HG03097 (cell line): ENCODE data around the gene GTF2IRD2.
"Not testable (repeated sequence)": the region's sequence is repeated elsewhere in the genome, so short reads cannot be mapped to it uniquely, and the experiment has no call there.

Experiments
- ATAC-seq: cut with Tn5 transposase; IDR thresholded peaks from one replicate; pipeline ENCODE4 v1.9.1; 2021; ENCODE audit not compliant: unreplicated experiment, low FRiP score

The GTF2IRD2 gene

GRCh38 chr7:74788369-74789150 lies 62.8 kb downstream of the GTF2IRD2 start:
- peak; percentile 89 for ATAC-seq

- not testable (repeated sequence) for ATAC-seq
These were observed 67.8 kb downstream of the GTF2IRD2 start for GRCh38 chr7:74783595-74783994.

DNA sequence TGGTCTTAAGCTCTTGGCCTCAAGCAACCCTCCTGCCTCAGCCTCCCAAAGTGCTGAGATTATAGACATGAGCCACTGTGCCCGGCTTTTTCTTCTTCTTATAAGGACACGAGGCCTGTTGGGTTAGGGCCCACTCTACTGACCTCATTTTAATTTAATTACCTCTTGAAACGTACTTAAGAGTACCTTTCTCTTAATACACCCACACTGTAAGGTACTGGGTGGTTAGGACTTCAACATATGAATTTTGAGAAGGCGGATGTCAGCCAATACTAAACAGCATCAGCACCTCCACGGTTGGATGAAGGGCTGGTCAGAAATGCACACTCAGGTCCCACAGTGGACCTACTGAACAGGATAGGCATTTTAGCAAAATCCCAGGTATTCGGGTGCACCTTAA lies 69.7 kb downstream of the GTF2IRD2 start:
- ATAC-seq, result not testable (repeated sequence)

DNA sequence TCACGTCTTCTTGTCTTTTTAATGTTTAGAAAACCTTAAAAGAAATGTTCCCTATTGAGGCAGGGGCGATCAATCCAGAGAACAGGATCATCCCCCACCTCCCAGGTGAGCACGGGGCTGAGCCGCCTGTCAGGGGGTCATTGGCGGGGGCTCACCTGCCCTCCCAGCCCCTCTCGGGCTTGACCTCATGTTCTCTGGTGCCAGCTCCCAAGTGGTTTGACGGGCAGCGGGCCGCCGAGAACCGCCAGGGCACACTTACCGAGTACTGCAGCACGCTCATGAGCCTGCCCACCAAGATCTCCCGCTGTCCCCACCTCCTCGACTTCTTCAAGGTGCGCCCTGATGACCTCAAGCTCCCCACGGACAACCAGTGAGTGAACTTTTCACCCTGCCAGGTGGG lies 72.4 kb downstream of the GTF2IRD2 start:
- ATAC-seq, result not testable (repeated sequence)

DNA sequence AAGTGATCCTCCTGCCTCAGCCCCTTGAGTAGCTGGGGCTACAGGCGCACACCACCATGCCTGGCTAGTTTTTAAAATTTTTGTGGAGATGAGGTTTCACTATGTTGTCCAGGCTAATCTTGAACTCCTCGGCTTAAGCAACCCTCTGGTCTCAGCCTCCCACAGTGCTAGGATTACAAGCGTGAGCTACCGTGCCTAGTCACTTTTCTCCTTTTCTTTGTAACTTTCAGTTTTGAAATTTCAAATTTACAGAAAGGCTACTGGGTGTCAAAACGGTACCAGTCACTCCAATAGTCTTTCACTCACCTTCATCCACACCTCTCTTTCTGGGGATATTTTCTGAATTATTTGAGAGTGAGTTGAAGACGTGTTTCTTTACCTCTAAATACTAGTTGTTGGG lies 76.3 kb downstream of the GTF2IRD2 start:
- ATAC-seq, result not testable (repeated sequence)

- peak; percentile 75 for ATAC-seq
These were observed 77.3 kb downstream of the GTF2IRD2 start, which contains the start of gene NCF1 for GRCh38 chr7:74773760-74774750. Gene NCF1, plus strand, starts transcription at chr7:74774011. Its CDS starts 21 bp downstream, at chr7:74774032.

- not testable (repeated sequence) for ATAC-seq
These were observed 79.3 kb downstream of the GTF2IRD2 start for GRCh38 chr7:74772093-74772492.

DNA sequence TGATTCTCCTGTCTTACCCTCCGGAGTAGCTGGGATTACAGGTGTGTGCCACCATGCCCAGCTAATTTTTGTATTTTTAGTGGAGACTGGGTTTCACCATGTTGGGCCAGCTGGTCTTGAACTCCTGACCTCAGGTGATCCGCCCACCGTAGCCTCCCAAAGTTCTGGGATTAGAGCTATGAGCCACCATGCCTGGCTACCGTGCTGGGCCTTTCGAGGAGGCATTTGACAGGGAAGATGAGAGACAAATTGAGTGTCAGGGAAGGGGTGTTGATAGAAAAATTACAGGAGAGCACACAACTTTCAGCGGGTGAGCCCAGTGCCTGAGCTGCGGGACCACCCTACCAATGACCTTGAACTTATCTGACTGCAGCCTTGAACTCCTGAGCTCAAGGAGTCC lies 81.3 kb downstream of the GTF2IRD2 start:
- ATAC-seq, result not testable (repeated sequence)

DNA sequence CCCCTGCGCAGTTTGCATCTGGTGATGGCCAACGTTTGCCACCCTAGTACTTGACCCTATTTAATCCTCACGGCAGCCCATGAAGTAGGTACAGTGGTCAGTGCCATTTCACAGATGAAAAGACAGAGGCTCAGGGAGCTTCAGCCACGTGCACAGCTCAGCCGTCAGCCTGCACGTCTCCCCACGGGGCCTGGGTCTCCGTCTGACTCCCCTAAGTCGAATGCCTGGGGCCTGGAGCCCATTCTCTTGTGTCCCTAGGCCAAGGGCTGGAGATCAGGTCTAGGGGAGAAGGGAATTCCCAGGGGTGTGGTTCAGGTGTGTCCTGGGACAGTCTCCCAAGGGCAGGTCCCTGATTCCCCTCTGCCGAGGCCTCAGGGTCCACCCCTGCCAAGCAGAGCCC lies 84.4 kb downstream of the GTF2IRD2 start:
- not testable (repeated sequence) for ATAC-seq

GRCh38 chr7:74766509-74766908 lies 84.9 kb downstream of the GTF2IRD2 start:
- not testable (repeated sequence) for ATAC-seq

DNA sequence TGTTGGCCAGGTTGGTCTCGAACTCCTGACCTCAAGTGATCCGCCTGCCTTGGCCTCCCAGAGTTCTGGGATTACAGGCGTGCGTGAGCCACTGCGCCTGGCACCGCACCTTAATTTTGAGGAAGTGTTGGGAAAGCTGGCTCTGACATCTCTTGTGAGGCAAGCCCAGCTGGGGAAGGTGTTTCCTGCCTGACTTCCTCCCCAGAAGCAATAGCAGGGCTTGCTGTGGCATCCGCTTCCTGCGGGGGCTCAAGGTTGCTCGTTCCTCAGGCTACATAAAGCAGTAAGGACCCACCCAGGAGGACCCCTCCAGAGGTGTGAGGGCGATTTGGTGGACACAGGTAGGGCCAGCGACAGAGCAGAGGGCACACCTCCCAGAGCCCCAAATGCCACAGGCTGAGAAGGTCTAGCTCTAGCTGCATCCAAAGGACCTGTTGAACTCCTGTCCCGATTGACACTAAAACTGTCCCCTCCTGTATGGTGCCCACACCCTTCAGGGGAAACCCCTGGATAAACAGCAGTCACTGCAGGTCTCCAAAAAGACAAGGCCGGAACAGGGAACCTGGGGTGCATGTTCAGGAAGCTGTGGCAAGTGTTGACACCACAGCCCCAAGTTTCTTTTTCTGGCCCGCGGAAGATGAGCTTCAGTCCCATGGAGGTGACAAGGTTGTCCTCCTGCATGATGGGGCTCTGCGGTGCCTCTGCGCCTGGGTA lies 86.0 kb downstream of the GTF2IRD2 start:
- ATAC-seq, result not testable (repeated sequence)

GRCh38 chr7:74758982-74759381 lies 92.4 kb downstream of the GTF2IRD2 start:
- ATAC-seq, result not testable (repeated sequence)

DNA sequence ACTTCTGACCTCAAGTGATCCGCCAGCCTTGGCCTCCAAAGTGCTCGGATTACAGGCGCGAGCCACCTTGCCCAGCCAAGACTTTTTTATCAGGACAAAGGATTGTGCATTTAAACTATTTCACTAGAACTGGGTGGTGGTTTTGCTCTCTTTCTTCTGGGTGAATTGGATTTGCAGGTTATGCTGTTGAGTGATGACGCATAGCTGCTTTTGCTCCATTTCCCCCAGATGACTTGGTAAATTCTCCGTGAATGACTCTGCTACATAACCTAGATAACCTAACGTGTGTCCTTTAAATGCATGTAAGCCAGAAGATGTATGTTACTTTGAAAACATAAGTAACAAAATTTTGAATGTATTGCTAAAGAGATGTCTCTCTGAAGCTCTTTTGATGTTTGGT lies 93.1 kb downstream of the GTF2IRD2 start:
- ATAC-seq, result not testable (repeated sequence)

DNA sequence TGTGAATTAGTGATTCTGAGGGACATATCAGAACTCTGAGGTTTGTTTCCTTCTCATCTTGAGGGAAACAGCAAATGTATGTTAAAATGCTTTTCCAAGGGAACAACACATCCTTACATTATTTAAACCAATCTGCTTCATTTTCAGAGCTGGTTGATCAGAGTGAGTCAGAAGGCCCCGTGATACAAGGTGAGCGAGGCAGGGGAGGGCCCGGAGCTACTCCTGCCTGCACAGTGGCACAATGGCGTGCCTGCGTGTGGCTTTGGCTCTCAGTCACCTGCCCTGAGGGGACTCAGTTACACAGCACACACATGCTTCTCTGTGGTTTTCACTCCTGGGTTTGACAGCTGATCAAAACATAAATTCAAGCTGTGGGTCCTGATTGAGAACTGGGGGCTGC lies 94.7 kb downstream of the GTF2IRD2 start:
- ATAC-seq, result not testable (repeated sequence)

GRCh38 chr7:74753921-74754482 lies 97.4 kb downstream of the GTF2IRD2 start:
- ATAC-seq, result not testable (repeated sequence)
